Stimulated activated CD8-positive, alpha-beta memory T cell treated with anti-CD3 and anti-CD28 coated beads, Interleukin-15, amount 100 ng/mL, for 48 hours (primary cell): ENCODE data around the gene IGF1.
"Not testable (repeated sequence)": the region's sequence is repeated elsewhere in the genome, so short reads cannot be mapped to it uniquely, and the experiment has no call there.

Experiments
- DNase-seq, 2 donors: peaks; one replicate each; pipeline ENCODE4 v3.0.0-alpha.2; 2020; ENCODE audit warnings: low read depth in 2 of 2

IGF1 gene

DNA sequence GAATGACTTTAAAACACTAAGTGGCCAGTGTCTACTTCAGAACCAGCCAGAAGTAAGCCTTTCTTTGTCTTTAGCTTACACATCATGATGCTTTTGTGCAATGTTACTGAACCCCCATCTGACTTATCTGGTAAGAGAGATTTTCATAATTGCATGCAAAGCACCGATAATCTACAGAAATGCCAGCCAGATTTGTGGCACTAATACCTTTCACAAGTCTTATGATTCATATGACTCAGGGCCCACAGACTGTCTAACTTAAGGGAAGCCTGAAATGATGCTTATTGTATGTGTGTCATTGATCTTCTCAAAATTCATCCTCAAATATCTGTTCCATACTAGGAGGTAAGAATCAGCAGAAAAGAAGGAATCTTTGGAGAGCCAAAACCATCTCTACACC is 18.0 kb downstream of the IGF1 start:
- no peak for DNase-seq

GRCh38 chr12:102461501-102461900 is 18.9 kb downstream of the IGF1 start:
- no peak for DNase-seq

DNA sequence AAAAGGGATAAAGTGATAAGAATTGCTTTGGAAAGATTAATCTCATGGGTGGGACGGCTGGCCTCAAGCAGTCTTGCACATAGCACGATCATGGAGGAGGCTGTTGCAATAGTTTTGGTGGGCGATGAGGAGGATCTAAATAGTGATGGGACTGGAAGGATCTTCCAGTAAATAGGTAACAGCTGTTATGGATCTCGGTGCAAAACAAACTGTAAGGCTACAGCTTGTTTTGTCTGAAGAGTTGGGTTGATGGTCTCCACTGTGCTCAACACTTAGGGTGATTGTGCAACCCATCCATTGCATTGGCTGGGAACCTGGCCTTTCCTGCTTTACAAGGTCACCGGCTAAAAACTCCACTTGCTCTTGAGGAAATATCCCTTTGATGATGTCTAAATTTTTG is 21.0 kb downstream of the IGF1 start:
- no peak for DNase-seq

DNA sequence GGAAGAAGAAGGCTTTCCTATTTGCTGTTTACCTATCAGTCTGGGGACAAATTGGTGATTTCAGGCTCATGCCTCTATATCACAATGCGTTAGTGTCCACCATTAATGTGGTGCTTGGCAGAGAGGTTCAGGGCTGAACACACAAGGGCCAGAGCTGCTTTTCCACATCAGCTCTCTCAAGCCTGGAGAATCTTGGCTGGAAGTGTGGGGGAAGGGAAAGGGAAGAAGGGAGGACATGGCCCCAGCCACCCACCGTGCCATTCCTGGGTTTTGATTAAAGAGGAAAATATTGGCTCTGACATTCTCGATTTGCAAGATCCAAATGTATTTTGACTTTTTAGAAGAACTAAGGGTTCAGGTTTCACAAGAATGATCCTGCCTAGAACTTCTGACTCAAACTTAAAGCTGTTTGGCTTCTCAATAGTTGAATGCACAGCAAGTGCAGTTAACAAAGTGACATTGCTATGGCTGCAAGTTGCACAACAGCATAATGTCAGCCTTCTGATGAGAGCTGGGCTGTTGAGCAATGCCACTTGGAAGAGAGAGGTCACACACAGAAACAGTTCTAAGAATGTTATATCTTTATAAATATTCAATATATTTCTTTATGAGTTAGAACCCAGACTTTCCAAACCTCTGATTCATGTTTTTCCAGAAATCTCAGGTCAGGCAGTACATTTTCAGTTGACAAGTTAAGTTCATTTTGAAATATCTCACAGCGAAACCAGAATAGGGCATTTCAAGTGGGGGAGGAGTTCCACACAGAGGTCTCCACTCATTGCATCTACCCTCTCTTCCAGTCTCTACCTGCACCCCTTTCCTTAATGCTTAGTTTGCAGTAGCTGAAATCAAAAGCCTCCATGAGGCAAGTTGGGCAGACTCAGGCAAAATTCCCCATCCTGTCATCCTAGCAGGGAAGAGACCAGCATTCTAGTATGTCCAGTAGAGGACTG is 25.3 kb downstream of the IGF1 start:
- no peak for DNase-seq

- DNase-seq = no peak
Observed at GRCh38 chr12:102454330-102454729, 26.0 kb downstream of the IGF1 start.

DNA sequence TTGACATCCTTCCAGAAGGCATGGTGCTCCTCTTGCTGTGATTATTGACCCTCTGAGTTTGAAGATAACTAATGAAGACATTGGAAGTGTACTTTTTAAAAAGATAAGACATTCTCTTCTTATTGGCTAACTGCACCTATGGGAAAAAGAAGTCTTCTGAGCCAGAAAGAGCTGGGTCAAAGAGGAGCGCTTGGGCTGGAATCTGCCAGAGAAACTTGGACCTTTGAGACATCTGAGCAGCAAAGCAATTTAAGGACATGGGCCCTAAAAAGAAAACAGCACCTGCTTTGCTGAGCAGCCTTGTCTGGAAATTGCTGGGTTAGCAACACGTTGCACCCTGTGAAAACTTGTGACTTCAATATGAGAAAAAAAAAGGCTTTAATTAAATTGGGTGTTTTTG is 27.8 kb downstream of the IGF1 start:
- DNase-seq = no peak

- not testable (repeated sequence) for DNase-seq
Observed at GRCh38 chr12:102449018-102449417, 31.3 kb downstream of the IGF1 start.

DNA sequence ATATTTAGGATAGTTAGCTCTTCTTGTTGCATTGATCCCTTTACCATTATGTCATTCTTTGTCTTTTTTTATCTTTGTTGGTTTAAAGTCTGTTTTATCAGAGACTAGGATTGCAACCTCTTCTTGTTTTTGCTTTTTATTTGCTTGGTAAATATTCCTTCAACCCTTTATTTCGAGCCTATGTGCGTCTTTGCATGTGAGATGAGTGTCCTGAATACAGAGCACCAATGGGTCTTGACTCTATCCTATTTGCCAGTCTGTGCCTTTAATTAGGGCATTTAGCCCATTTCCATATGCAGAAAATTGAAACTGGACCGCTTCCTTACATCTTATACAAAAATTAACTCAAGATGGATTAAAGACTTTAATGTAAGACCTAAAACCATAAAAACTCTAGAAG is 32.9 kb downstream of the IGF1 start:
- not testable (repeated sequence) for DNase-seq

DNA sequence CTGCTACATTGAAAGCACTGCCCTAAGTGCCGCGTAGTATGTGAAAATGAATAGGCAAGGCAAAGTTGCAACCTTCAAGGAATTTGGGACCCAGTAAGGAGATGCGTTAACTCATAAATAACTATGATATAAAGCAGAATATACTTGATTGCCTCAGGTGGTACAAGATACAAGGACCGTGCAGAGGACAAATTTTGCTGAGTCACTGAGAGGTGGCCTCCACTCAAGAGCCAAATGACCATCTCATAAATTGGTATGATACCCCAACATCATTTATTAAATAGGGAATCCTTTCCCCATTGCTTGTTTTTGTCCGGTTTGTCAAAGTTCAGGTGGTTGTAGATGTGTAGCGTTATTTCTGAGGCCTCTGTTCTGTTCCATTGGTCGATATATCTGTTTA is 35.7 kb downstream of the IGF1 start:
- no peak for DNase-seq

GRCh38 chr12:102444093-102444492 is 36.3 kb downstream of the IGF1 start:
- no peak for DNase-seq

GRCh38 chr12:102441077-102441596 is 39.2 kb downstream of the IGF1 start:
- no peak for DNase-seq

GRCh38 chr12:102439426-102440405 is 40.6 kb downstream of the IGF1 start:
- DNase-seq = no peak

- no peak for DNase-seq
Observed at GRCh38 chr12:102438827-102439210, 41.5 kb downstream of the IGF1 start.

GRCh38 chr12:102438047-102438826 is 42.1 kb downstream of the IGF1 start:
- DNase-seq = no peak

GRCh38 chr12:102437511-102437910 is 42.9 kb downstream of the IGF1 start:
- no peak for DNase-seq

DNA sequence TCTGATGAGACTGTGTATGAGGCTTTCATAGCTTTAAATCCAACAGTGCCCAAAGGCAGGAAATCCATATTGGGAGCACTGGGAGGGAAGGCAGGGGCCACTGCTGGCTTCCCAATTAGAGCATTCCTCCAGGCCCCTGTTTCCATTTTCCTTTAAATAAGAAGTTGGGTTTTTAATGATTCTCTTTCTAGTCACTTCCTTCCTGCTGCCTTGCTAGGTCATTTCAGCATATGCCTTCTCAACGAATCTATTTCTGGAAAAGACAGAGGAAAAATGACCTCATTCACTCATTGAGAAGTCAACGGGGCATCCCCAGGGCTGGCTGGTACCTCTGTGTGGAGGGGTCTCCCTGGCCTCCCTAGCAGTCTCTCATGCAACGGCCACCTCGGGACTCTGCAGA is 43.5 kb downstream of the IGF1 start:
- DNase-seq = no peak

DNA sequence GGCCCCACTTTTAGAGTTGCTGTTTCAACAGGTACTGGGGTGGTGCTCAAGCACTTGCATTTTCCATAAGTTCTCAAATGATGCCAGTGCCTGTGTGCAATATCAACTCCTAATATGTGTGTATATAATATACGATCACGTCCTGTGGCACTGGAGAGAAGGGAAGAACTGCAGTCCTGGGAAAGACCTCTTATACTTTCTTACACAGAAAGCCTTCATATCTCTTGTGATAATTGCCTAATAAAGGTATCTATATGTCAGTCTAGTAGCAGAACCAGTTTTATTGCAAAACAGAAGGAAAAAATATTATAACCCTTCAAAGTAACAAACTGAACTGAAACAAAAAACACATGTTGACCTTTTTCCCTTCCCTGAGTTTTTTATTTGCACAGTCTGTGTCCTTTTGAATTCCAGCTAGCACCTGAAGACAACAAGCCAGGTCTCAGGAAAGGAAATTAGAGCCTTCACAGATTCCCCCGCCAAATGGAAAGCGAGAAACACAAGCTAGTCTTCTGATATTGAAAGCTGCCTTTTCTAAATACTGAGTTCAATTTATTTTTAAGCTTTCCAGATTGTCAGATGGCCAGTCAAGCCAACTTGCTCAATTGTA is 44.4 kb downstream of the IGF1 start:
- DNase-seq = no peak

GRCh38 chr12:102433304-102433703 is 47.1 kb downstream of the IGF1 start:
- DNase-seq = no peak

- no peak for DNase-seq
Observed at GRCh38 chr12:102430661-102431060, 49.7 kb downstream of the IGF1 start.

GRCh38 chr12:102429211-102430154 is 50.9 kb downstream of the IGF1 start:
- no peak for DNase-seq
